ENCODE data around the gene SLC12A7. TPM values are rescaled to one million over a fixed set of nuclear protein-coding genes. Genes with fewer than 3 reads are reported as not detected.

SLC12A7 gene
- total RNA-seq, 2 donors from 2014 or later = 18.4 to 34.6 TPM

GRCh38 chr5:1091632-1092031 lies 20.2 kb downstream of the SLC12A7 start:
- Histone ChIP-seq H3K9me3 (no peaks in the 10 kb centered on the region), H3K4me1 (ENCODE audit: control insufficient read depth in 1 of 2, low read depth in 2 of 2) (no peaks in the 10 kb centered on the region), H3K36me3 (peaks cover 6% of the 10 kb centered on the region), H3K27ac (no peak overlapping the region), H3K4me3 (no peak overlapping the region), H3K27me3 (replicated peaks; ENCODE audit: insufficient read depth) (no peaks in the 10 kb centered on the region)
- DNase-seq (ENCODE audit: low spot score) (no peak), ATAC-seq (ENCODE audit: insufficient number of reproducible peaks, low FRiP score, low read depth) (no peak)
- TF ChIP-seq CTCF (IDR thresholded peaks at IDR 0.05) = no peak

GRCh38 chr5:1090538-1090937 lies 21.3 kb downstream of the SLC12A7 start:
- no peak for DNase-seq (ENCODE audit: low spot score)
- peaks cover 6% of the 10 kb centered on the region for H3K36me3 ChIP-seq
- TF ChIP-seq CTCF (IDR thresholded peaks at IDR 0.05) = no peak
- ATAC-seq (ENCODE audit: insufficient number of reproducible peaks, low FRiP score, low read depth) = no peak
- H3K9me3 ChIP-seq = no peaks in the 10 kb centered on the region
- no peaks in the 10 kb centered on the region for H3K27me3 ChIP-seq (replicated peaks; ENCODE audit: insufficient read depth)
- H3K4me1 ChIP-seq (ENCODE audit: control insufficient read depth in 1 of 2, low read depth in 2 of 2) = no peaks in the 10 kb centered on the region
- H3K4me3 ChIP-seq = no peak overlapping the region
- H3K27ac ChIP-seq = no peak overlapping the region

- no peak overlapping the region for H3K27ac ChIP-seq
- no peak overlapping the region for H3K4me3 ChIP-seq
- peaks cover 6% of the 10 kb centered on the region for H3K36me3 ChIP-seq
- ATAC-seq (ENCODE audit: insufficient number of reproducible peaks, low FRiP score, low read depth) (no peak), DNase-seq (ENCODE audit: low spot score) (no peak)
- no peak for TF ChIP-seq CTCF (IDR thresholded peaks at IDR 0.05)
- no peaks in the 10 kb centered on the region for H3K9me3 ChIP-seq
- H3K4me1 ChIP-seq (ENCODE audit: control insufficient read depth in 1 of 2, low read depth in 2 of 2) = no peaks in the 10 kb centered on the region
- no peaks in the 10 kb centered on the region for H3K27me3 ChIP-seq (replicated peaks; ENCODE audit: insufficient read depth)
Measured at GRCh38 chr5:1089621-1090040, 22.2 kb downstream of the SLC12A7 start.

- Histone ChIP-seq H3K36me3 (peaks cover 9% of the 10 kb centered on the region), H3K4me1 (ENCODE audit: control insufficient read depth in 1 of 2, low read depth in 2 of 2) (no peaks in the 10 kb centered on the region), H3K27ac (no peak overlapping the region), H3K27me3 (replicated peaks; ENCODE audit: insufficient read depth) (no peaks in the 10 kb centered on the region), H3K9me3 (no peaks in the 10 kb centered on the region), H3K4me3 (no peak overlapping the region)
- TF ChIP-seq CTCF (IDR thresholded peaks at IDR 0.05) = no peak
- DNase-seq (ENCODE audit: low spot score) = no peak
- no peak for ATAC-seq (ENCODE audit: insufficient number of reproducible peaks, low FRiP score, low read depth)
Measured at GRCh38 chr5:1089146-1089545, 22.7 kb downstream of the SLC12A7 start.

- Histone ChIP-seq H3K27me3 (replicated peaks; ENCODE audit: insufficient read depth) (no peaks in the 10 kb centered on the region), H3K9me3 (no peaks in the 10 kb centered on the region), H3K4me3 (no peak overlapping the region), H3K4me1 (ENCODE audit: control insufficient read depth in 1 of 2, low read depth in 2 of 2) (no peaks in the 10 kb centered on the region), H3K36me3 (peaks cover 7% of the 10 kb centered on the region), H3K27ac (no peak overlapping the region)
- DNase-seq (ENCODE audit: low spot score) (no peak), ATAC-seq (ENCODE audit: insufficient number of reproducible peaks, low FRiP score, low read depth) (no peak)
- no peak for TF ChIP-seq CTCF (IDR thresholded peaks at IDR 0.05)
Measured at GRCh38 chr5:1088726-1089125, 23.1 kb downstream of the SLC12A7 start.
